Loucy (cell line): ENCODE data around the gene MBP.

Experiments
- EZH2phosphoT487 ChIP-seq: fragments of 200-600 bp; IDR thresholded peaks from 2 replicates; pipeline ENCODE4 v1.6.1; 2018; ENCODE audit warnings: antibody characterized with exemption, mild to moderate bottlenecking, moderate library complexity, borderline replicate concordance
- TF ChIP-seq, protein P1 (sequence below): fragments of 200-600 bp; sonication (generic); conservative IDR thresholded peaks from 2 replicates; pipeline ENCODE4 v1.5.1; 2014; ENCODE audit warnings: mild to moderate bottlenecking, antibody characterized with exemption, low read length

DNA sequence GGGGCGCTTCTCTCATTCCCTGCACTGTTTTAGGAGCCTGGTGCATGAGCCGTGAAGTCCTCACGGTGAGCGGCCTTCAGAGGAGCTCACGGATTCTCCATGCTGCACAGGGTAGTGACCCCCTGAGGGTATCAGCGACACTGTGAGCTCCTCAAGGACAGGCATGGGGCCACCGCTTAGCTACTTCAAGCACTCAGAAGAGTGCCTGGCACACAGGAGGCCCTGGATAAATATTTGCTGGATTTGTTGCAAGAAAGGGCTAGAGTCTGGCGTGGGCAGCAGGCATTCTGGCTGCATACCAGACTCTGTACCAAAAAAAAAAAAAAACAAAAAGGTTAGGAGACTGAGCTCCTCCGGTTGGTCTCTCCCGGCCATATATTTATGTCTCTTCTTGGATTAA, 5.7 kb upstream of the MBP start:
- TF ChIP-seq, protein P1, sequence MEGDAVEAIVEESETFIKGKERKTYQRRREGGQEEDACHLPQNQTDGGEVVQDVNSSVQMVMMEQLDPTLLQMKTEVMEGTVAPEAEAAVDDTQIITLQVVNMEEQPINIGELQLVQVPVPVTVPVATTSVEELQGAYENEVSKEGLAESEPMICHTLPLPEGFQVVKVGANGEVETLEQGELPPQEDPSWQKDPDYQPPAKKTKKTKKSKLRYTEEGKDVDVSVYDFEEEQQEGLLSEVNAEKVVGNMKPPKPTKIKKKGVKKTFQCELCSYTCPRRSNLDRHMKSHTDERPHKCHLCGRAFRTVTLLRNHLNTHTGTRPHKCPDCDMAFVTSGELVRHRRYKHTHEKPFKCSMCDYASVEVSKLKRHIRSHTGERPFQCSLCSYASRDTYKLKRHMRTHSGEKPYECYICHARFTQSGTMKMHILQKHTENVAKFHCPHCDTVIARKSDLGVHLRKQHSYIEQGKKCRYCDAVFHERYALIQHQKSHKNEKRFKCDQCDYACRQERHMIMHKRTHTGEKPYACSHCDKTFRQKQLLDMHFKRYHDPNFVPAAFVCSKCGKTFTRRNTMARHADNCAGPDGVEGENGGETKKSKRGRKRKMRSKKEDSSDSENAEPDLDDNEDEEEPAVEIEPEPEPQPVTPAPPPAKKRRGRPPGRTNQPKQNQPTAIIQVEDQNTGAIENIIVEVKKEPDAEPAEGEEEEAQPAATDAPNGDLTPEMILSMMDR: no peak
- no peak for TF ChIP-seq EZH2phosphoT487
